Cardiac septum (tissue), 1 donor: ENCODE results near the gene ARHGDIB. TPM values are rescaled to one million over a fixed set of nuclear protein-coding genes. Genes with fewer than 3 reads are reported as not detected.

Experiments used
- DNase-seq: peaks from one replicate; pipeline ENCODE4 v3.0.0-alpha.2; 2020; ENCODE audit warnings: low spot score
- intact Hi-C: fragments of 100-400 bp; cut with DNase I; formaldehyde crosslinking; loops from one replicate; pipeline ENCODE4 v1.14.0; 2022
- total RNA-seq: library from RNA; stranded (reverse); fragmentation: NEBNext Ultra II Directional; extraction: Animal tissue kit (Norgen Biotek cat#: 25700); gene quantifications from one replicate; pipeline ENCODE4 v1.2.1, GENCODE V29; 2021
- donor health status: DM: no; HTN: no; CAD: no.

The ARHGDIB gene
- total RNA-seq, 1 donor from 2014 or later = 45.1 TPM

DNA sequence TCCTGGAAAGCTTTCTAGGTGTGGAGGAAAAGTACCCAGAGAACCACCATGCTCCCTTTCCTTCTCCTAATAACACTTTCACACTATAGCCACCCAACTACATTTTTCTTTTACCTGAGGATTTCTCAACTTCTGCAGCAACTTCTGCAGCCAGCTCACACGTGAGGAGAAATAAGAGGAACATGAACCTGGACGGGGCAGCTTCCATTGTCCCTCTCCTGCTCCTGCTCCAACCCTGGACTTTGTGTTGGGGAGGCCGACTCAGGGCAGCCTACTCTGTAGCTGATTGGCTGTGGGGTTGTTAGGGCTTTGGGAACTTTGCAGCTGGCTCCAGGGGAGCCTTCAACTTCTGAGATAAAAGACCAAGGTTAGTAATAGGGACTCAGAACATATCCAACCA is 23.1 kb downstream of the ARHGDIB start, which contains the start of gene ERP27:
TSS of gene ERP27 (minus strand) at position 237 of the 400 bp plus-strand sequence. CDS start at position 208, 29 bp downstream.
- intact Hi-C loops = no loop called here

DNA sequence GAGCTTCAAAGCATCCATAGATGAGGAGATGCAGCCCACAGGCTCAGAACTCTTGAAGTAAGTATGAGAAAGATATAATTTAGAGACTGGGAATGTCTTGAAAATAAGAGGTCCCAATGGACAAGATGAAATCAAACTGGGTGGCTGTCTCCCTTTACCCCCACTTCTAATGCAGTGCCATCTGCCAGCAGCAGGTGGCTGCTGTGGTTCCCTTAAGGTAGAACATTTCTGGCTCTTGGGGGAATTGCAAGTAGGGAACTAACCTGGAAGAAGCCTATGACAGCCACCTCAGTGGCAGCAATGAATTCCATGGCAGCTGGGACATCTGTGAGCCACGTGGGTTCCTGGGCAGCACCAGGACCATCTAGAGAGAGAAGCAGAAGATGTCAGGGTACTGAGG is 23.7 kb downstream of the ARHGDIB start:
- DNase-seq = no peak
- intact Hi-C loops = no loop called here

More for the DNA sequence above, 23.1 kb downstream of the ARHGDIB start, which contains the start of gene ERP27:
- no peak for DNase-seq

DNA sequence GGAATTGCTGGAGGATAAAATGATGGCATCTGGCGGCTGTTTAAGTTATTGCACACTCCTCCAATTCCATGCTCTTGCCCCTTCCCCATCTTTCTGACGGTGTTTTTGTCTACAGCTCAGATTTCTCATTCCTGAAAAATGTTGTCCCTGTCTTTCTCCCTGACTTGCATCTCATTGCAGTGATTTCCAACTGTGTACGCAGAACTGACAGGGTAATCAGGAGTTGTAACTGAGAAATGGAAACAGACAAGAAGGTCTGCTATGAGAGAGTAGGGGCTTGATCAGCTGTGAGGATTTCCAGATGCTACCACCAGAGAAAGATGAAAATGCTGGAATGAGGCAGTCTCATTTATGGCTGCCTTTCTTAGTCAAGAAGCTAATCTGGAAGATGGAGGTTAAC is 24.4 kb downstream of the ARHGDIB start:
- DNase-seq = no peak
- intact Hi-C loops = no loop called here

DNA sequence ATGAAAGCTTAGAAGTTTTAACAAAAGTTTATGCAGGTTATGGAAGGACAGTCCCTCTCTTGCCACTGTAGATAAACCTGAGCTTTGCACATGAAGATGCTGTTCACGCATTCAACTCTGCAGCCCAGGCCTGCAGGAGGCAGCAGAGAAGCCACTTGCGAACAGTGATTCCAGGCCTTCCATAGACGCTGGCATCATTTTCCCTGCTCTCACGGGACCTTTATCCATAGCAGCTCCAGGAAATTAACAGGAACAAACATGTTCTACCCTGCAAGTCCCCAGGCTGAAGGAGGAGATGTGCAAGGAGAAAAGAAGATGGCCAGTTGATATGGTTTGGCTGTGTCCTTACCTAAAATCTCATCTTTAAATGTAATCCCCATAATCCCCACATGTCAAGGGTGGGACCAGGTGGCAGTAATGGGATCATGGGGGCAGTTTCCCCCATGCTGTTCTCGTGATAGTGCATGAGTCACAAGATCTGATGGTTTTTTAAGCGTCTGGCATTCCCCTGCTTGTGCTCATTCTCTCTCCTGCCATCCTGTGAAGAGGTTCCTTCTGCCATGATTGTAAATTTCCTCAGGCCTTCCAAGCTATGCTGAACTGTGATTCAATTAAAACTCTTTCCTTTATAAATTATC is 25.1 kb downstream of the ARHGDIB start:
- intact Hi-C loops = no loop called here
- DNase-seq = no peak

- DNase-seq = no peak
- intact Hi-C loops = no loop called here
Measured at GRCh38 chr12:14935031-14935430, 26.4 kb downstream of the ARHGDIB start.

DNA sequence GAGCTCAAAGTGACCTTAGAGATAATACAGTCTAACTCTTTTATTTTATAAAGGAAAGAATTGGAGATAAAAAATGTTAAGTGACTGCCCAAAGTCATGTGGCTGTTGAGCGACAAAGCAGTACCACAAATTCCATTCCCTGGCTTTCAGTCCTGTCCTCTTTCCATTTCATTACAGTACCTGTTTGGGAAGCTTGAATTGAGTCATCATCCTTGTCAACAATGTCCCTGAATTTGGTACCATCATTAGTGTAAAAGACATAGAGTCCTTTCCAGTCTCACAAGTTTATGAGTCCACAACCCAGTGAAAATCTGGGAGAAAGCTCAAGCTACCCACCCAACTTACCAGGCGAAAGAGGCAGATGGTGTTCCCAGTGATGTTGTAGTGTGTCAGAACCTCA is 26.9 kb downstream of the ARHGDIB start:
- intact Hi-C loops = no loop called here

GRCh38 chr12:14931791-14932560 is 29.4 kb downstream of the ARHGDIB start:
- intact Hi-C loops = no loop called here
- no peak for DNase-seq

More for the DNA sequence above, 26.9 kb downstream of the ARHGDIB start:
- no peak for DNase-seq

- DNase-seq = no peak
- intact Hi-C loops = no loop called here
Measured at GRCh38 chr12:14931359-14931758, 30.0 kb downstream of the ARHGDIB start.

- DNase-seq = no peak
Measured at GRCh38 chr12:14930299-14930698, 31.1 kb downstream of the ARHGDIB start.

DNA sequence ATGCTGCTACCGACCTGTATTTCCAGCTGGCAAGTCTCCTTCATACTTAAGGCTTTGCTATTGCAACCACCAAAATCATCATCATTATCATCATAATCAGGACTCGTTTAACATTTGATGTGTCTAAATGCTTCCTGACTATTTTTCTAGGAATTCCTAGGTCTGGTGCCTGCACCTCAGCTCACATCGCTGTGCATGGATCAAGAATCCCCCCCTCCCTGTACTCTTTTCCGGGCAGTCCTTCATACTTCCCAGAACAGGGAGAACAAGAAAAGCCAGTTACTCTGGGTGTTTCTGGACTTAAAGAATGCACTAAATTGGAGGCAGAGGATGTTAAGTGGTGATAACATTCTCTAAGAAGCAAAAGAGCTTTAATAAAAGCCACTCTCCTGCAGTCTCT is 32.5 kb downstream of the ARHGDIB start:
- DNase-seq = no peak
- intact Hi-C loops = no loop called here

More at GRCh38 chr12:14930299-14930698, 31.1 kb downstream of the ARHGDIB start:
- intact Hi-C loops = no loop called here

- intact Hi-C loops = no loop called here
- DNase-seq = no peak
Measured at GRCh38 chr12:14927267-14927666, 34.1 kb downstream of the ARHGDIB start.

DNA sequence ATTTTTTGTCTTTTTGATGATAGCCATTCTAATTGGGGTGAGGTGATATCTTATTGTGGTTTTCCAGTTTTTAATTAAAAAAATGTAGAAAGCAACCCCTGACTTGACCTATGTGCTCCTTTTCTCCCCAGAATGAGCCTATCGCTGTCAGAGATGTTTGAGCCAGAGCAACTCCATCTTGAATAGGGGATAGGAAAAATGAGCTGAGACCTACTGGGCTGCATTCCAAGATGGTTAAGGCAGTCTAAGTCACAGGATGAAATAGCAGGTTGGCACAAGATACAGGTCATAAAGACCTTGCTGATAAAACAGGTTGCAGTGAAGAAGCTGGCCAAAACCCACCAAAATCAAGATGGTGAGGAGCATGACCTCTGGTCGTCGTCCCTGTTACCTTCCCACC is 36.9 kb downstream of the ARHGDIB start:
- intact Hi-C loops = no loop called here
- no peak for DNase-seq

- no peak for DNase-seq
Measured at GRCh38 chr12:14923944-14924343, 37.5 kb downstream of the ARHGDIB start.

DNA sequence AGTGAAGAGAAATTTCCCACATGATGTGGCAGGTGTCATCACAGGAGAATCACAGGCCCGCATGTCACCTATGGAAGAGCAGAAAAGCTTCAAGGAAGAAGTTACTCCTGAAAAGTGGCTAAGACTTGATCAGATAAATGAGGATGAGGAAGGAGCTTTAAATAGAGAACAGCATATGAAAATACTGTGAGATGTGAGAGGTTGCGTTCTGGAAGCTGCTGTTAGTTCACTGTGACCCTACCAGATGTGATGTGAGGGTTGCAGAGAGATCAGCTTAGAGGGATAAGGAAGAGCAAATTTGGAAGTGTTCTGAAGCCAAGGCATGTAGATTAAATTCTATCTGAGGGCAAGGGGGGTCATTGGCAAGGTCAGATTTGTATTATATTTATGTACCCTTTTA is 40.2 kb downstream of the ARHGDIB start:
- DNase-seq = no peak
- intact Hi-C loops = no loop called here

More at GRCh38 chr12:14923944-14924343, 37.5 kb downstream of the ARHGDIB start:
- intact Hi-C loops = no loop called here

- DNase-seq = no peak
- intact Hi-C loops = no loop called here
Measured at GRCh38 chr12:14920475-14921126, 40.8 kb downstream of the ARHGDIB start.

GRCh38 chr12:14919455-14919854 is 41.9 kb downstream of the ARHGDIB start:
- intact Hi-C loops = no loop called here
- no peak for DNase-seq

GRCh38 chr12:14915736-14916135 is 45.7 kb downstream of the ARHGDIB start:
- DNase-seq = no peak
- intact Hi-C loops = no loop called here

- DNase-seq = no peak
- intact Hi-C loops = no loop called here
Measured at GRCh38 chr12:14913381-14913781, 48.0 kb downstream of the ARHGDIB start.

- intact Hi-C loops = no loop called here
- DNase-seq = no peak
Measured at GRCh38 chr12:14911131-14911530, 50.3 kb downstream of the ARHGDIB start.

DNA sequence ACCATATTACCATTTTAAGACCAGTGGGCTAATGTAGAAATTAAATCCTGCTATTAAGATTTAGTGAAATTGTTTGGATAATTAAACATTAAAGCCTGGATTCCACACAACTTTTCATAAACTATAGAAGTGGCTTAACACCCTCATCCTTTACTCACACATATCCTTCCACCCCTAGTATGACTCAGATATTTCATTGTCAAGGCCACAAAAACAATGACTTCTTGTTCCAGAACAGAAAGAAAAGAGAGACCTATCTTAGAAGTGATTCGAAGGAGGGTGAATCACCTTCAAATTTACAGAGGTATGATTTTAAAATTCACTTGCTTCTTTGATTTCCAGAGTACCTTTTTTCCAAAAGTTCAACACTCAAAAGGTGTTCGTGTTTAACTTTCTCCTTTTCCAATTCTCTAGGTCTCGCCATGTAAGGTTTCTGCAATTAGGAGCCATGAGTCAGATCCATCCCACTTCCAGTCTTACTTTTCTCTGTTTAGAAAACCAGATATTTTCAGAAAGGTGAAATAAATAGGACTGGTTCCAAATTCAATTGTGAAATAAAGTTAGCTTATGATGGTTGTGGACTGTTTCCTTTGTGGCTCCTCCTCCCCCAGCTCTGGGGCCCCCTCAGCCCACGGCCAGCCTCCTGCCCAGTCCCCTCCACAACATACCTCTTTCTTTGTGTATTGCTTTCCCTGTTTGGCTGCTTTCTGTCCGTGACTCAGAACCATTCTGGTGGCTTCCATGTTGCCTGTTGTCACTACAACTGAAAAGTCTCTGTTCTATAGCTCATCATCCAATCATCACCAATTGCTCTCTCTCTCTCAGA is 51.1 kb downstream of the ARHGDIB start:
- intact Hi-C loops = no loop called here
- DNase-seq = no peak
